B cell (primary cell): Measurements from ENCODE around the gene ARMC5.

ENCODE experiments used
- CTCF ChIP-seq: fragments of 200-600 bp; IDR thresholded peaks from one replicate; pipeline ENCODE4 v1.8.0; 2022; ENCODE audit warnings: antibody characterized with exemption, mild to moderate bottlenecking
- EZH2 ChIP-seq: IDR thresholded peaks from 2 replicates; pipeline ENCODE4 v1.6.1; 2012; ENCODE audit warnings: borderline replicate concordance, low read depth, mild to moderate bottlenecking, moderate library complexity, low read length; ENCODE audit not compliant: insufficient read depth, poor library complexity, severe bottlenecking

DNA sequence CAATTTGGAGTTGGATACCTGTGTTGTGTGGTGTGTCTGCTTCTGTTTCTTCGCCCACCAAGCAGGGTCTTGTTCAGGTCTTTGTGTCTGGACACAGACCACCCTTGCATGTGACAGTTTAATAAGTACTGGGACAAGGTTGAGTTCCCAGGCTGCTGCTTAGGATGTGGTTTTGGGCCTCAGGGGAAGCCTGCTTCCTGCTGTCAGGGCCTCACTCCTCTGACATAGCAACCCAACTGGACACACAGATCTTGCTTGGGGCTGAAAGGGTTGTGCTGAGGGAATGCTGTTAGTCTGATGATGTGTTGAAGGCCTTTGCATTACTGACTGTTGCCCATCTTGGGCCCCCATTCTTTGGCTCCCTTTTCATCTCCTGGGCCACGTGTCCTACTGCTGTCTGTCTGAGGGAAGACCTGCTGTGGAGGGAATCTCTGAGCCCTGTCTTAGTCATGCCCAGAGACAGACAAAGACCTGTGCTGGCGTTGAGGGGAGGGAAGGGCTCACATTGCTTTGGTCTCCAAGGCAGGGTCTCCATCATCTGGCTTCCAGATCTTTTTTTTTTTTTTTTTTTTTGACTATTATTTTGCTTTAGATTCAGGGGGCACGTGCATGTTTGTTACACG is 8.0 kb downstream of the ARMC5 start:
- TF ChIP-seq CTCF (no peak), EZH2 (no peak)
